GM10248 (cell line): ENCODE measurements around the gene SNX1.
"Not testable (repeated sequence)": the region's sequence is repeated elsewhere in the genome, so short reads cannot be mapped to it uniquely, and the experiment has no call there.

Source experiments
- CTCF ChIA-PET: fragments of 300-600 bp; sonication (Branson Sonifier 250); formaldehyde crosslinking; extraction: SDS; loops from one replicate; lab custom pipeline; 2021; ENCODE audit warnings: antibody characterized with exemption; lab: Yijun Ruan, JAX
- POLR2A ChIA-PET: fragments of 350-650 bp; sonication (Branson Sonifier 250); formaldehyde crosslinking; extraction: SDS; loops from one replicate; lab custom pipeline; 2020; ENCODE audit warnings: antibody characterized with exemption; lab: Yijun Ruan, JAX
- DNase-seq: peaks from one replicate; pipeline ENCODE4 v3.0.0; 2012; ENCODE audit errors: extremely low spot score
- TF ChIP-seq, protein P1 (sequence below): IDR thresholded peaks from 2 replicates; pipeline ENCODE4 v1.5.1; 2012; ENCODE audit warnings: mild to moderate bottlenecking, low read depth; ENCODE audit errors: extremely low read depth, missing control alignments, control extremely low read depth

SNX1 gene

DNA sequence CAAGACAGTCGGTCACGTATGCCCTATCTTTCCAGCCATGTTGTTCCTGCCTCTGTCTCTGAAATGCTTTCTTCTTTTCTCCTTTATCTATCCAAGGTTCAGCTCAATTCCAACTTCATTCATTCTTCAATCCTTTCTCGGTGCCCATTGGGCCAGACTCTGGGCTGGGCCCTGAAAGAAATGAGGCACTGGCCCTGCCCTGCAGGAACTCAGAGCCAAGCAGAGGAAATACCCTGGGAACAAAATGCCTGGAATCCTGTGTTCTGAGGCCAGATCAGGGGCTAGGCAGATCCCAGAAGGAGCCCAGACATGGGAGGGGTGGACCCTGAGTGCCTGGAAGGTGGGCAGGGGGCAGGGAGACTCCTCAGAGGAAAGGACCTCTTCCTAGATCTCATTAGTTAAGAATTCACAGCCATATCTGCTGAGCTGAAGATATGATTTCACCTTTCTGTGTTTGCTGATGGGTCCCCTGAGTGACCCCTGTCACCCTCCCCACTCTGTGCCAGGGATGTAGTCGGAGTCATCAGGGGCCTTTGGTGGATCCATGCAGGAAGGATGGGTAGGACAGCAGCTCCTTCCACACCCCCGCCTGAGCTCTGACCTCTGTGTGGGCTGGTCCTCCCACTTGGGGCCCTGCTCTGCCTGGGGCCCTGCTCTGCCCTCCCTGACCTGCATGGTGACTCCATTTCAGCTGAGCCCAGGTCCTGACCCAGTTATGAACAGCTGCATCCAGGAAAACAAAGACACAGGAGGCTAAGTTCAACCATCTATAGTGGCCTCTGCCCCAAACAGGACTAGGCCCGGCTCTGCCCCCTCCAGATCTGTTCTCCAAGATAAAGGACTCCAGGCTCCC is 44.1 kb upstream of the SNX1 start:
- ChIA-PET POLR2A (no interaction called here), CTCF (interaction anchor here (2.0 to 8.9 kb wide), 2 partner anchors 16 to 106 kb away, joined by 7 to 68 read pairs; no protein-coding TSS in a partner anchor)
- DNase-seq: no peak
- TF ChIP-seq, protein P1, sequence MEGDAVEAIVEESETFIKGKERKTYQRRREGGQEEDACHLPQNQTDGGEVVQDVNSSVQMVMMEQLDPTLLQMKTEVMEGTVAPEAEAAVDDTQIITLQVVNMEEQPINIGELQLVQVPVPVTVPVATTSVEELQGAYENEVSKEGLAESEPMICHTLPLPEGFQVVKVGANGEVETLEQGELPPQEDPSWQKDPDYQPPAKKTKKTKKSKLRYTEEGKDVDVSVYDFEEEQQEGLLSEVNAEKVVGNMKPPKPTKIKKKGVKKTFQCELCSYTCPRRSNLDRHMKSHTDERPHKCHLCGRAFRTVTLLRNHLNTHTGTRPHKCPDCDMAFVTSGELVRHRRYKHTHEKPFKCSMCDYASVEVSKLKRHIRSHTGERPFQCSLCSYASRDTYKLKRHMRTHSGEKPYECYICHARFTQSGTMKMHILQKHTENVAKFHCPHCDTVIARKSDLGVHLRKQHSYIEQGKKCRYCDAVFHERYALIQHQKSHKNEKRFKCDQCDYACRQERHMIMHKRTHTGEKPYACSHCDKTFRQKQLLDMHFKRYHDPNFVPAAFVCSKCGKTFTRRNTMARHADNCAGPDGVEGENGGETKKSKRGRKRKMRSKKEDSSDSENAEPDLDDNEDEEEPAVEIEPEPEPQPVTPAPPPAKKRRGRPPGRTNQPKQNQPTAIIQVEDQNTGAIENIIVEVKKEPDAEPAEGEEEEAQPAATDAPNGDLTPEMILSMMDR: no peak

DNA sequence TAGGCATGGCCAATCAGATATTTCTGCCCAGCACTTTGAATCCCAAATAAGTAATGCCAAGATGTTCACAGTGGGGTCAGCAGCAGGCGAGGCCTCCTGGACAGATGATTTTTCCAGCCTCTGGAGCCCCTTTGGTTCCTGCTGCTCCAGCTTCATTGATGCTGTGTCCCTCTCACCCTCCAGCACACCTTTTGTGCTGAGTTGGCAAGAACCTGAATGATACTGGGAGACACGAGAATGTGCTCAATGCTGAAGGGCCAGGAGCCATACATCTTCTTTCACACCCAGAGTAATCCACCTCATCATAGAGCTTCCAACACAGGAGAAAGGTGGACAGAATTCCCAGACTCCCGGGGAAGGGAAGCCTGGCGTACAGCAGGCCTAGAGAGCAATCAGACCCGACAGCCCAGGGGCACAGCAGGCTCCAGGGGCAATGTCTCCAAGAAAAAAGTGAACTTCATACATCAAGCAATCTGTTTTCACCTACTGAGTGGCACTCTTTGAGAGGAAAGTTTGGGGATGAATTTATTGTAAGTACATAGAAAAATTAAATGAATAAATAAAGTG is 42.8 kb upstream of the SNX1 start:
- CTCF ChIA-PET: interaction anchor here (1.0 to 1.1 kb wide), 2 partner anchors 14 to 16 kb away, joined by 3 to 6 read pairs; no protein-coding TSS in a partner anchor
- TF ChIP-seq, protein P1: no peak
- POLR2A ChIA-PET: no interaction called here
- no peak for DNase-seq

DNA sequence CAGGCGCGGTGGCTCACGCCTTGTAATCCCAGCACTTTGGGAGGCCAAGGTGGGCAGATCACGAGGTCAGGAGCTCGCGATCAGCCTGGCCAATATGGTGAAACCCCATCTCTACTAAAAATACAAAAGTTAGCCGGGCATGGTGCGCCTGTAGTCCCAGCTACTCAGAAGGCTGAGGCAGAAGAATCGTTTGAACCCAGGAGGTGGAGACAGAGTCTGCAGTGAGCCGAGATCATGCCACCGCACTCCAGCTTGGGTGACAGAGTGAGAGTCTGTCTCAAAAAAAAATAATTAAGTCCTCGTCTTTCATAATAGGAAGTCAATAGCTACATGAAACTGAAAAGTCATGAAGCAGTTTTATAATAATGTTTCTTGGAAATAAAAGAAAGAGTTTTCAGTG is 42.1 kb upstream of the SNX1 start:
- POLR2A ChIA-PET, DNase-seq: not testable (repeated sequence)
- CTCF ChIA-PET: interaction anchor here (1.0 to 1.2 kb wide), 3 partner anchors 14 to 27 kb away, joined by 3 to 6 read pairs (median 3); no protein-coding TSS in a partner anchor

DNA sequence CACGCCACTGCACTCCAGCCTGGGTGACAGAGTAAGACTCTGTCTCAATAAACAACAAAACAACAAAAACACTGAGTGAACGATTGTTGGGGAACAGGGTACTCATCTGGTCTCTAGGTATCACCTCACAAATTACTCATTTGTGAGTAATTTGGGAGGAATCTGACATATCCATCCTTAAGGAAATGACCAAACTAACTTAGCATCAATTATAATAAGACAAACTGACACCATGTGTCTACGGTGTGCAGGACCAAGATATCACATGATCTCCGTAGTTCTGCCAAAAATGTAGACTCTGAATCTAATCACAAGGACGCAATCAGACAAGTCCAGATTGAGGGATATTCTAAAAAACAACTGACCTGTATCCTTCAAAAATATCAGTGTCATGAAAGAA is 37.5 kb upstream of the SNX1 start:
- TF ChIP-seq, protein P1: no peak
- DNase-seq: no peak
- ChIA-PET CTCF (interaction anchor here (2.3 kb wide), 1 partner anchor 12 kb away, joined by 7 read pairs; the partner anchor contains the start of gene DAPK2), POLR2A (no interaction called here)

DNA sequence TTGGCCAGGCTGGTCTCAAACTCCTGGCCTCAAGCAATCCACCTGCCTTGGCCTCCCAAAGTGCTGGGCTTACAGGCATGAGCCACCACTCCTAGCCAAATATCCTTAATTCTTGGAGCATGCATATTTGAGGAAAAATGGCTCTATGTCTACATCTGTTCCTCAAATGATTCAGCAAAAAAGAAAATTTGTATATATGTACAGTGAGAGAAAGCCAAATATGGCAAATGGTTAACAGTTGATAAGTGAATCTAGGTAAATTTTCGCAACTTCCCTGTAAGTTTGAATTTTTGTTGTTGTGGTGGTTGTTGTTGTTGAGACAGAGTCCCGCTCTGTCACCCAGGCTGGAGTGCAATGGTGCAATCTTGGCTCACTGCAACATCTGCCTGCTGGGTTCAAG is 36.7 kb upstream of the SNX1 start:
- POLR2A ChIA-PET, CTCF ChIA-PET, DNase-seq: not testable (repeated sequence)

DNA sequence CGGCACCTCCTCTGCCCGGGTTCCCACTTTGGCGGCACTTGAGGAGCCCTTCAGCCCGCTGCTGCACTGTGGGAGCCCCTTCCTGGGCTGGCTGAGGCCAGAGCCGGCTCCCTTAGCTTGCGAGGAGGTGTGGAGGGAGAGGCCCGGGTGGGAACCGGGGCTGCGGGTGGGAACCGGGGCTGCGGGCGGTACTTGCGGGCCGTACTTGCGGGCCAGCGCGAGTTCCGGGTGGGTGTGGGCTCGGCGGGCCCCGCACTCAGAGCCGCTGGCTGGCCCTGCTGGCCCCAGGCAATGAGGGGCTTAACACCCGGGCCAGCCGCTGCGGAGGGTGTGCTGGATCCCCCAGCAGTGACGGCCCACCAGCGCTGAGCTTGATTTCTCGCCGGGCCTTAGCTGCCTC is 35.1 kb upstream of the SNX1 start:
- no peak for DNase-seq
- TF ChIP-seq, protein P1: no peak
- ChIA-PET CTCF (interaction anchor here (1.0 to 5.2 kb wide), 3 partner anchors 15 to 451 kb away, joined by 3 to 32 read pairs (median 6); partner anchors contain the start of gene DAPK2), POLR2A (no interaction called here)

DNA sequence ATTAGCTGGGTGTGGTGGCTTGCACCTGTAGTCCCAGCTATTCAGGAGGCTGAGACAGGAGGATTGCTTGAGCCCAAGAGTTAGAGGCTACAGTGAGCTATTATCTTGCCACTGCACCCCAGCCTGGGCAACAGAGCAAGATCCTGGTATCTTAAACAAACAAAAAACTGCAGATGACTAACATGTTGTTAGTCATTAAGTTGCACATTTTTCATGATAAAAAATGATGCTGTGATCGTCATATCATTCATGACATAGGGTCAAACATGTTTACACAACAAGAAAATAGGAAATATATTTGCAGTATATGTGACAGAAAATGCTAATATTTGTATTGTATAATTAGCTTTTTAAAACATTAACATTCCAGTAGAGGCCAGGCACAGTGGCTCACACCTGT is 29.3 kb upstream of the SNX1 start:
- TF ChIP-seq, protein P1: no peak
- POLR2A ChIA-PET: no interaction called here
- DNase-seq: no peak
- CTCF ChIA-PET: interaction anchor here (0.8 to 8.2 kb wide), 19 partner anchors 11 to 1019 kb away, joined by 3 to 104 read pairs (median 5); partner anchors contain the start of genes DAPK2 and HERC1
